HG03280 (cell line): ENCODE measurements around the gene MEAK7.

Experiments used
- ATAC-seq: cut with Tn5 transposase; IDR thresholded peaks from one replicate; pipeline ENCODE4 v1.9.1; 2021; ENCODE audit warnings: mild to moderate bottlenecking, moderate library complexity; ENCODE audit not compliant: unreplicated experiment

The MEAK7 gene

GRCh38 chr16:84495506-84495905 is 9.0 kb downstream of the MEAK7 start:
- no peak for ATAC-seq

GRCh38 chr16:84489131-84489530 is 15.3 kb downstream of the MEAK7 start:
- ATAC-seq, result no peak

- ATAC-seq, result no peak
Measured at GRCh38 chr16:84487358-84487757, 17.1 kb downstream of the MEAK7 start.

GRCh38 chr16:84486551-84487235 is 17.8 kb downstream of the MEAK7 start:
- no peak for ATAC-seq

- ATAC-seq, result no peak
Measured at GRCh38 chr16:84486126-84486525, 18.3 kb downstream of the MEAK7 start.

GRCh38 chr16:84485255-84486010 is 19.0 kb downstream of the MEAK7 start:
- ATAC-seq, result no peak

- no peak for ATAC-seq
Measured at GRCh38 chr16:84484579-84485254, 19.7 kb downstream of the MEAK7 start.

GRCh38 chr16:84483882-84484565 is 20.4 kb downstream of the MEAK7 start:
- no peak for ATAC-seq

GRCh38 chr16:84482951-84483881 is 21.2 kb downstream of the MEAK7 start:
- no peak for ATAC-seq

- no peak for ATAC-seq
Measured at GRCh38 chr16:84482001-84482891, 22.2 kb downstream of the MEAK7 start.

GRCh38 chr16:84481051-84481735 is 23.3 kb downstream of the MEAK7 start:
- no peak for ATAC-seq

- ATAC-seq, result no peak
Measured at GRCh38 chr16:84479716-84480450, 24.6 kb downstream of the MEAK7 start.

GRCh38 chr16:84478172-84478947 is 26.1 kb downstream of the MEAK7 start:
- no peak for ATAC-seq

- ATAC-seq, result no peak
Measured at GRCh38 chr16:84477661-84478060, 26.8 kb downstream of the MEAK7 start.

GRCh38 chr16:84476401-84476800 is 28.1 kb downstream of the MEAK7 start:
- ATAC-seq, result no peak

- no peak for ATAC-seq
Measured at GRCh38 chr16:84475643-84476240, 28.7 kb downstream of the MEAK7 start.

- no peak for ATAC-seq
Measured at GRCh38 chr16:84471966-84472365, 32.5 kb downstream of the MEAK7 start.
